NCI-H1694 treated with DMSO at 0.1 percent for 48 hours (cell line): ENCODE measurements around the gene CD22.
"Not testable (repeated sequence)": the region's sequence is repeated elsewhere in the genome, so short reads cannot be mapped to it uniquely, and the experiment has no call there.

ENCODE experiments used
- DNase-seq: peaks from one replicate; lab custom pipeline; 2025; lab: John Stamatoyannopoulos, UW

CD22 gene

DNA sequence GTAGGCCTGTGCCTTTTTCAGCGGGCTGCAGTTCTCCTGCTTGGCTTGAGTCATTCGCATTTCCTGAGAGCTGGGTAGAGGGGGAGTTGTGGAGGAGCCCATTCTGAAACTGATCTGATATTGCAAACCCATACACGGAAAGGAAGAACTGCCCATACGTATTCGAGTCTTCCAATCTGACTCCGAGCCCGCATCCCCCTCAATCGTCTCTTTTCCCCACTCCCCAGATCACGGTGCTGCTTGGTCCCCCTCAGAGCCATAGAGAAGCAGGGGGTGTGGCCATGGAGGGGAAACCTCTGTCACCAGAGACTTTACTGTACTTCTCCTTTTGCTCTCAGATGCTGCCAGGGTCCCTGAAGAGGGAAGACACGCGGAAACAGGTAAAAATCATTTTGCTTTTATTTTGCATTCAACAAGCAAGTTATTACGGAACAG is at the start of gene CD22:
Gene CD22, plus strand, starts transcription at position 337 of the 435 bp plus-strand sequence. CDS start 2,854 bp downstream, outside the sequence.
- no peak for DNase-seq

DNA sequence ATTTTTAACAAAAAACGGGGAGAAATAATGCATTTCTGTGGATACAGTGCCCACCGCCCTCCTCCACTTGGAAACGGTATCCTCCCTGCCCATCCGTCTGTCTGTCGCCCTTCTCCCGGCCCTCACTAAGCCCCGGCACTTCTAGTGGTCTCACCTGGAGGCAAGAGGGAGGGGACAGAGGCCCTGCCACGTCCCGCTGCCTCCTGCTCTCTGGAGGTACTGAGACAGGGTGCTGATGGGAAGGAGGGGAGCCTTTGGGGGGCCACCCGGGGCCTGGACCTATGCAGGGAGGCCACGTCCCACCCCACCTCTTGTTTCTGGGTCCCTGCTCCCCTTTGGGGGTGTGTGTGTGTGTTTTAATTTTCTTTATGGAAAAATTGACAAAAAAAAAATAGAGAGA is 49.6 kb upstream of the CD22 start:
- DNase-seq: no peak

DNA sequence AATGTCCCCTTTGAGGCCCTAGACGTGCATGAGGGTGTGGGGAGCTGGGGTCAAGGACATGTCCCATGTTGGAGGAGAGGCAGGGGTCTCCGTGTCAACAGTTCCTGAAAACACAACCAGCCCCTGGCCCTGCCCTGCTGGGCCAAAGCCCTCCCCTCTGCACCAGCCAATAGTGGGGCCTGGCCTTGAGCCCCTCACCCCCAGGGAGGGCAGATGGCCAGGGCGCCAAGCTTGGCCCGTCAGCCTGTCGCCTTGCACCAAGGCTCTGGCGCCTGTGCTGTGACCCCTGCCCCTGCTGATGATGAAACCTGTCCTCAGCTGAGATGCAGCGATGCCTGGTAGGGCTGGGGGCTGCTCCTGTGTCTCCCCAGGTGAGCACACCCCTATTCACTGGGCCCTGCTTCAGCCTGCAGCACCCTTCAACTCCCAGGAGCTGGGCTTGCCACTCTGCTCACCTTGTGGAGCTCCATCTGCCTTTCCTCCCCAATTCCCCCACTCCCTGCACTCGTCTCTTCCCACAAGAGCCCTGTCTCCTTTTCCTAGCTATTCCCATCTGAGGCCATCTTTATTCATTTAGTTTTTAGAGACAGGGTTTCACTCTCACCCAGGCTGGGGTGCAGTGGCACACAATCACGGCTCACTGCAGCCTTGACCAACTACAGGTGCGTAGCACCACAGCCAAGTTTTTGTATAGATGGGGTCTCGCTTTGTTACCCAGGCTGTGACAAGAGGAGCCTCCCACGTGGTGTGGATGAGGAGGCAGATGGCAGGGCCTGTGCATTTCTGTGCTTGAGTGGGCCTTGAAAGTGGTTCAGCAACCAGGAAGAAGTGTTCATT is 48.8 kb upstream of the CD22 start:
- DNase-seq: no peak

DNA sequence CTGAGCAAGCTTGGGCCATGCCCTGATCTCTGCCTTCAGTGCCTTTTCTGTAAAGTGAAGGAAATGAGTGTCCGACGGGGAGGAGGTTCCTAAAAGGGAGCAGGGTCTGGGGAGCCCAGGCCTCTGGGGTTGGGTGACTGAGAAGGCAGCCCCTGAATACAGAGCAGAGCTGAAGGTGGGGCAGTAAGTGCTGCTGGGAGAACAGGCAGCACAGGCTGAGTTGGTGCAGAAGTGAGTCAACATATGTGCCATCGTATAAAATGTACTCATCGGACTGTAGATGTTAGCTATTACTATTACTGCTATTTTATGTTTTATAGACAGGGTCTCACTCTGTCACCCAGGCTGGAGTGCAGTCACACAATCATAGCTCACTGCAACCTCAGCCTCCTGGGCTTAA is 47.7 kb upstream of the CD22 start:
- no peak for DNase-seq

DNA sequence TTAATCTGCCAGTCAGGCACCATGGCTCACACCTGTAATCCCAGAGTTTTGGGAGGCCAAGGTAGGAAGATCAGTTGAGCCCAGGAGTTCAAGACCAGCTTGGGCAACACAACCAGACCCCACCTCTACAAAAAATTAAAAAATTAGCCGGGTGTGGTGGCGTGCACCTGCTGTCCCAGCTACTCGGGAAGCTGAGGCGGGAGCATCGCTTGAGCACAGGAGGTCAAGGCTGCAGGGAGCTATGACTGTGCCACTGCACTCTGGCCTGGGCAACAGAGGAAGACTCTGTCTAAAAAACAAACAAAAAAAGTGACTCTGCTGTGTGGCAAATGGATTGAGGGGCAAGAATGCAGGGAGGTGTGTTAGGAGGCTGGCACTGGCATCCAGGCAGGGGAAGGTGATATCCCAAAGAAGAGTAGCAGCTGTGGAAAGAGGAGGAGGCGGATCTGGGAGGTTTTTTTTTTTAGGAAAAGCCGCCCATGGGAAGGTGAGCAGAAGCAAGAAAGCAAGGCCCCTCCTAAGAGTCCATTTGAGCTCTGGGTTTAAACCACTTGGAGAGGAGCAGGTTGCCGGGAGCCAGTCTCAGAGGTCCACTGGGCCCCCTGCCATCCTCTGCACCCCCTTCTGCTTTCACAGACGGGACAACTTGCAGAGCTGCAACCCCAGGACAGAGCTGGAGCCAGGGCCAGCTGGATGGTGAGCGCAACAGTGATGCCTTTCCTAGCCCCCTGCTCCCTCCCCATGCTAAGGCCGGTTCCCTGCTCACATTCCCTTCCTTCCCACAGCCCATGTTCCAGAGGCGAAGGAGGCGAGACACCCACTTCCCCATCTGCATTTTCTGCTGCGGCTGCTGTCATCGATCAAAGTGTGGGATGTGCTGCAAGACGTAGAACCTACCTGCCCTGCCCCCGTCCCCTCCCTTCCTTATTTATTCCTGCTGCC is 44.6 kb upstream of the CD22 start:
- no peak for DNase-seq

DNA sequence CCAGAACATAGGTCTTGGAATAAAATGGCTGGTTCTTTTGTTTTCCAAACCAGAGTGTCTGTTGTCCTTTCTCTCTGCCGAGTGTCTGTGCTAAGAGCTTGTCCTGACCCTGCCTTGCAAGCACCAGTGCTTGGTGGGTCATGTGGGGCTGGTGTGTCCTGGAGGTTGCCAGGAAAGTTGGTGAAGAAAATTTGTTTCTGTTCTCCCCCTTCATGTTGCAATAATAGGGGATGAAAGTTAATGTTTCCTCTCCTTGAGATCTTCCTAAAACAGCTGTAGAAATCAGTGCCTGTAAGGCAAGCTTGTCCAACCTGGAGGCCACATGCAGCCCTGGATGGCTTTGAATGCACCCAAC is 43.9 kb upstream of the CD22 start:
- DNase-seq: no peak

DNA sequence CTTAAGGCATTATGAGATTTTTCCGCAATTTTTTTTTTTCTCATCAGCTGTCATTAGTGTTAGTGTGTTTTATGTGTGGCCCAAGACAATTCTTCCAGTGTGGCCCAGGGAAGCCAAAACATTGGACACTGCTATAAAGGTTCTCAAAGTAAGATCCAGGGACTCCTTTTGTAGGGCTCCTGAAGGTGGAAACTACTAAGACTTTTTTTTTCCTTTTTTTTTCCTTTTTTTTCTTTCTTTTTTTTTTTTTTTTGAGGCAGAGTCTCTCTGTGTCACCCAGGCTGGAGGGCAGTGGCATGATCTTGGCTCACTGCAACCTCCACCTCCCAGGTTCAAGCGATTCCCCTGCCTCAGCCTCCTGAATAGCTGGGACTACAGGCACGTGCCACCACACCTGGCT is 43.5 kb upstream of the CD22 start:
- not testable (repeated sequence) for DNase-seq

DNA sequence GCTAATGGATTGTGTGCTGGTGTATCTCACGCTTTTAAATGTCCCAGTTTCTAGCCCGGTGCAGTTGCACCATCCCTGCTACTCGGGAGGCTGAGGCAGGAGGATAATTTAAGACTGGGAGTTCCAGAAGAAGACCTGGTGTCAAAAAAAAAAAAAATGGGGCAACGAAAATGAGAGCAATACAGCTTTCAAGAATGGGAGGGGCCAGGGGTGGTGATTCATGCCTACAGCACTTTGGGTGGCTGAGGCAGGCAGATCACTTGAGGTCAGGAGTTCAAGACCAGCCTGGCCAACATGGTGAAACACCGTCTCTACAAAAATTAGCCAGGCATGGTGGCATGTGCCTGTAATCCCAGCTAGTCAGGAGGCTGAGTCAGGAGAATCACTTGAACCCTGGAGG is 42.9 kb upstream of the CD22 start:
- not testable (repeated sequence) for DNase-seq

DNA sequence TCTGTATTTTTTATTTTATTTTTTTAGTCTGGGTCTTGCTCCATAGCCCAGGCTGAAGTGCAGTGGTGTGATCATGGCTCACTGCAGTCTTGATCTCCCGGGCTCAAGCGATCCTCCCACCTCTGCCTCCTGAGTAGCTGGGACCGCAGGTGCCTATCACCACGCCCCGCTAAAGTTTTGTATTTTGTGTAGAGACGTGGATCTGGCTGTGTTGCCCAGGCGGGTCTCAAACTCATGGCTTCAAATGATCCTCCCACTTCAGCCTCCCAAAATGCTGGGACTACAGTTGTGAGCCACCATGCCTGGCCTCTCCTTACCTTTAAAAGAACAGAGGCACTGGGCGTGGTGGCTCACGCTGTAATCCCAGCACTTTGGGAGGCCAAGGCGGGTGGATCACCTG is 41.3 kb upstream of the CD22 start:
- no peak for DNase-seq

DNA sequence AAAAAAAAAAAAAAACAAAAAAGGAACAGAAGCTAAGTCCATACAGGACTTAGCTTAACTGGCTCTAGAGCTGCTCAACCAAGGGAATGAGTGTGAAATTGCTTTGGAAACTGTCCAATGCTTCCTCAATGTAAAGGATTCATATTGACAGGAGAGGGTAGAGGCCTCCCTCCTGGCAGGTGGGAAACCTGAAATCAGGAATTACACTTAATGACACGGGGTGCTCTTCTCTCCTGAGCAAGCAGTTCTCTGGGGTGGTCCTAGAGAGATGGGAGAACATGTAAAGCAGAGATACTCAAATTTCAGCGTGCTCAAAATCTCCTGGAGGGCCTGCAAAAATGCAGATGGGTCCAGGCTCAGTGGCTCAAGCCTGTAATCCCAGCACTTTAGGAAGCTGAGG is 40.7 kb upstream of the CD22 start:
- no peak for DNase-seq

DNA sequence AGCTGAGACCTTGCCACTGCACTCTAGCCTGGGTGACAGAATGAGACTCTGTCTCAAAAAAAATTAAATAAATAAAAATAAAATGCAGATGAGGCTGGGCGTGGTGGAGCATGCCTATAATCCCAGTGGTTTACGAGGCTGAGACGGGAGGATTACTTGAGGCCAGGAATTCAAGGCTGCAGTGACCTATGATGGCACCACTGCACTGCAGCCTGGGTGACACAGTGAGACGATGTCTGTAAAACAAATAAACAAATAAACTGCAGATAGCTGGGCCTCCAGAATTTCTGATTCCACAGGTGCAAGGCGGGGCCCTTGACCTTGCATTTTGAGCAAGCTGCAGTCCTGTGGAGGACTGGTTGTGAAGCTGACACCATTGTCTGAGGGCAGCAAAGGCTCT is 40.1 kb upstream of the CD22 start:
- DNase-seq: no peak

DNA sequence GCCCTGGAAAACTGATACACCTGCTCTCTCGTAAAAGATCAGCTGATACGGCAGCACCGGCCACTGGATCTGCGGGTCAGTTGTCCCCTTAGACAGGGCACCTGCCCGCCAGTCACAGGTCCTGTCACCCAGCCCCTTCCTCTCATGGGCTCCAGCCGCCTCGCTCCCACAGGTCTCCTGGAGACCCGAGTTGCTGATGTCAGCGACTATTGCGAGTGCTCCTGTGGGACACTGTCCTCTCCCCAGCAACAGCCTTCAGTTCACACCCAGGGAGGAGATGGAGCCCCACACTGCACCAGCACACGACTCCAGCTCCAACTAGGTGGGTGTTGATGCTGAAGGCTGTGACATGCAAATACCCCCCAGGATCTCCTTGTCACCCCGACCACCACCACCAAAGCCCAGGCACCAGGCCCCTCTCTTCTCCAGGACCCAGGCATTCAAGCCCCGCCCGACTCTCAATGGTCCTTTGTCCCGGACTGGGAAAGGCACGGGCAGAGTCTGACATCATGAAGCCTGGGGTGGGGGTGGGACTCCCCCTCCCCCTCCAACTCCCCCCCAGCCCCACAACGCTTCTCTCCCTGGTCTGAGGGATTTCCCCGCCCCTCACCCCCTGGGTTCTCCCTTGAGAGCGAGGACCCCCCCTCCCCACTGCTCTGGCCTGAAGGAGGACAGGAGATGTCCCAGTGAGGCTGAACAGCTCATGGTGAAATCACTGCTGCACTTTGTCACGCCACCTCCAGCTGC is 38.4 kb upstream of the CD22 start:
- no peak for DNase-seq

DNA sequence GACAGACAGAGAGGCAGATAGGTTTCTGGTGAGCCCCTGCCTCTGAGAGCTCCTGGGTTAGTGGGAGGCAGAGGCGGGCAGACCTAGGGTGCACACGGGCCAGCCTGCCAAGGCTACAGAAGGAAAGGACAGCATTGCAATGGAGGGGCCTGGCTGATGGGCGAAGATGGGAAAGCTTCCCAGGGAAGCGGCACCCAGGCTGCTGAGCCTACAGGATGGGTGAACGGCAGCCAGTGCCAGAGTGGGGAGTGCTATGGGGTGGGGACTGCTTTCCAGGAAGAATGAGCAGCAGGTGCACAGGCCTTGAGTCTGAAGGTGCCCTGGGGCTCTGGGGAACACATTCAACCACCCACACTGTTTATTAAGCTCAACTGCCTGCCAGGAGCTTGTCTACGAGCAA is 37.7 kb upstream of the CD22 start:
- DNase-seq: no peak

DNA sequence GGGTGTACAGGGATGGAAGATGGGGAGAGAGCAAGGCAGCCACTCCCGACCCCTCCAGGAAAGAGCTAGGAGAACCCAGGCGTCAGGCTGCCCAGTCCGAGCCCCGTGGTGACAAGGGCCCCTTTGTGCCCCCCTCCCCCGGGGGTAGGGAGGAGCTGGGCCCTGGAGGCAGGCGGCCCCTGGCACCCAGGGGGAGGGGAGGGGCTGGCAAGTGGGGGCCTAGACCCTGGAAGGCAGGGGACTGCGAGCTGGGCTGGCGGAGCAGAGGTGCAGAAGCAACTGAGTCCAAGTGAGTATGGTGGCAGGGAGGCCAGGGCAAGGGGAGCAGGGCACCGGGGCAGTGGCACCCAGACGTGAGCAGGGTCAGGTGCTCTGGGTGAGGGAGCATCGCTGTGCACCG is 37.1 kb upstream of the CD22 start, which contains the start of gene MAG:
Gene MAG, plus strand, starts transcription at position 246 of the 400 bp plus-strand sequence. CDS start 3,248 bp downstream, outside the sequence.
- no peak for DNase-seq

DNA sequence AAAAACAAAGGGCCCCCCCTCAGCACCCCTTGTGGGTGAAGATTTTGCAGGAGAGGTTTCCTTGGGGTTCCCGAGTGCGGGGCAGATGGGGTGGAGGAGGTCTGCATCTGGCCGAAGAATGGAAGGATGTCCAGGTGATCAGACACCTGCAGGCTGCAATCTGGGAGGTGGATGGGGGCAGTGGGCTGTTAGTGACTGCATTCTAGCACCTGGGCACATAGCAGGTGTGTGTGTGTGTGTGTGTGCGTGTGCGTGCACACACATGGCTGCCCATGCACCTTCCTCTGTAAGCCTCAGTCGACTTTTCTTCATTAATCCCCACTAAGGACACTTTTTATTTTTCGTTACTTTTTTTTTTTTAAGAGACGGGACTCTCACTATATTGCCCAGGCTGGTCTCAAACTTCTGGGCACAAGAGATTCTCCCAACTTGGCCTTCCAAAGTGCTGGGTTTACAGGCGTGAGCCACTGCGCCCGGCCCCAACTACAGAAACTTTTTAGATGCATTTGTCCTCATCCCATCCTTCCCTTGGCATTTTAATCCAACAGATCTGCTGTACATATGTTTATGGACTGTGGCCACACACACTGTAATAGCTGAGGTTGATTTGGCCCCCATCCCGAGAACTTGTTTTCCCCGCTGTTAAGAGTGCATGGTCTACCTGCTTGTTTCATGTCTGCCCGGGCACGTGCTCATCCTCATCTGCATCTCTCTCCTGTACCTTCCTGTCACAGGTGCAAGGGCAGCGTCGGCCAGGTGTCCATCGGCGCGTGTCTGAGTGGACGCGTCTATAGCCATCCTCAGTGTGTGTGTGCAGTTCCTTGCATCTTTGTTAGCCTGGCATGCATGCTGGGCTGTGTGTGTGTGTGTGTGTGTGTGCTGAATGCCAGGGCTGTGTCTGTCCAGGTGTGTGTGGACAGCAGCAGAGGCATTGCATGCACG is 36.3 kb upstream of the CD22 start:
- no peak for DNase-seq

DNA sequence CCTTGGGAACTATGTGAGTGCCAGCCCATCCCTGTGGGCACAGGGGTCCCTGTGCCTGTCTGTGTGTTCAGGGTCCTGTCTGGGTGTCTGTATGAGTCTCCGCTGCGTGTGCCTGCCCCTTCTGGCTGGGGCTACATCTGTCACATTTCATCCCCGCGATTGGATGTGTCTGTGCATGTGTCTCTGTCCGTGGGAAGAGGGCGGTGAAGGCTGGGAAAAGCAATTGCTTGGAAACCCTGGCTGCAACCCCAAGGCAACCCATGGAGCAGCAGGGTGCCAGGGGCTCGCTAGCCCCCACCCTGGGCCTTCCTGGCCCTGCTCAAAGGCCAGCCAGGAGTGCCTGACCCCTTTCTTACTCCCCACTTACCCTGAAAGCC is 35.6 kb upstream of the CD22 start:
- DNase-seq: no peak

DNA sequence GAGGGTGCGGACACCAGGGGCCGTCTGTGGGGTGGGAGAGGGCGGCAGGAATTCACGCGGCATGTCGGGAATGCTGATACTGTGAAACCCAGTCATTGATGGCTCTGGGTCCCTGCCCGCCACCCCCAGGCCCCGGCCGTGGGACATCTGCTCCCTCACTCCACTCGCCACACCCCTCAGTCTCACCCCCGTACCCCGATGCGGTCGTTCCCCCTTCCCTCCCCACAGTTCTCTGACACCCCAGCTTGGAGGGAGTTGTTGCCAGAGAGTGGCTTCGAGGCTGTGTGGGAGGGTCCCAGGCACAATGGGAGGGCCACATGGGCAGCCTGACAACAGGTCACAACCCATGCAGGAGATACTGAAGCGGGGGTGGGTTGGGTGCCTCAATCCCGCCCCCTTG is 35.2 kb upstream of the CD22 start:
- no peak for DNase-seq

DNA sequence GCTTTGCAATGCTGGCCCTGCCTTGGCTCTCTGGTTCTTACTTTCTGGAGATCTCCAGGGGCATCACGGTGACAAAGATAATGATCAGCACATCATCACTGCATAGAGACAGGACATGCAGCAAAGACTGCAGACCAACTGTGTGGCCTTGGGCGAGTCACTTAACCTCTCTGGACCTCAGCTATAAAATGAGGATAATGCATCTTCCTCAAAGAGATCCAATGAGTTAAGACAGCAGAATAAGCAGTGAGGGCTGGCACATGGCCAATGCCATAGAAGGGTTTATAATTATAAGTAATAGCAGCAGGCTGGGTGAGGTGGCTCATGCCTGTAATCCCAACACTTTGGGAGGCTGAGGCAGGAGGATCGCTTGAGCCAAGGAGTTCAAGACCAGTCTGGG is 34.7 kb upstream of the CD22 start:
- no peak for DNase-seq

DNA sequence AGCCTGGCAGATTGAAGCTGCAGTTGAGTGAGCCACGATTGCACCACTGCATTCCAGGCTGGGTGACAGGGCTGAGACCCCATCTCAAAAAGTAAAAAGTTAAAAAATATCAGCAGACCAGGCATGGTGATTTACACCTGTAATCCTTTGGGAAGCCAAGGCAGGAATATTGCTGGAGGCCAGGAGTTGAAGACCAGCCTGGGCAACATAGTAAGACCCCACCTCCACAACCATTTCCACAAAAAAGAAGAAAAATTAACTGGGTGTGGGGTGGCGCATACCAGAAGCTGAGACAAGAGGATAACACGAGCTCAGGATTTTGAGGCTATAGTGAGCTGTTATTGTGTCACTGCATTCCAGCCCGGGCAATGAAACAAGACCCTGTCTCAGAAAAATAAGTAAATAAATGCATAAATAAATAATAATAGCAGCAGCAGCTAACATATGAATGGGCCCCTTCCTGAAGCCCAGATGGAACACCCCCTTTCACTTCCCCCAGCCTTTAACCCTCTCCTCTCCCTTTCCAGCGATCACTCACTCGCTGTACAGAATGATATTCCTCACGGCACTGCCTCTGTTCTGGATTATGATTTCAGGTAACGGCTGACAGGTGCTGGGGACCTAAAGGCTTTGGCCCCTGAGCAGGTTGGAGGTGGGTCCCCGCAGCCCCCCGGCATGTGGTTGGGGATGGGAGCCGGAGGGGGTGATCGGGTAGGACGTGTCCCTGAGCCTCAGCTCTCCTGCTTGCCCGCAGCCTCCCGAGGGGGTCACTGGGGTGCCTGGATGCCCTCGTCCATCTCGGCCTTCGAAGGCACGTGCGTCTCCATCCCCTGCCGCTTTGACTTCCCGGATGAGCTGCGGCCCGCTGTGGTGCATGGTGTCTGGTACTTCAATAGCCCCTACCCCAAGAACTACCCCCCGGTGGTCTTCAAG is 33.9 kb upstream of the CD22 start:
- no peak for DNase-seq
